Progenitor cell of endocrine pancreas (in vitro differentiated cells): ENCODE measurements around the gene ABHD17B. TPM values are rescaled to one million over a fixed set of nuclear protein-coding genes. Genes with fewer than 3 reads are reported as not detected.

ENCODE experiments used
- DNase-seq: peaks from one replicate; pipeline ENCODE4 v3.0.0; 2021; ENCODE audit warnings: low spot score; ENCODE audit not compliant: unreplicated experiment
- H3K27ac Mint-ChIP-seq: 2 replicates; pipeline ENCODE4 v1.8.0; 2021; ENCODE audit warnings: mild to moderate bottlenecking, moderate library complexity, mixed read lengths
- H3K27me3 Mint-ChIP-seq: 2 replicates; pipeline ENCODE4 v1.8.0; 2021; ENCODE audit warnings: mixed read lengths
- H3K36me3 Mint-ChIP-seq: 2 replicates; pipeline ENCODE4 v1.8.0; 2022; ENCODE audit warnings: mixed read lengths; ENCODE audit not compliant: insufficient read depth
- H3K4me1 Mint-ChIP-seq: 2 replicates; pipeline ENCODE4 v1.8.0; 2021; ENCODE audit warnings: low read depth, mixed read lengths
- H3K4me3 Mint-ChIP-seq: 2 replicates; pipeline ENCODE4 v1.8.0; 2021; ENCODE audit warnings: low read depth, mild to moderate bottlenecking, moderate library complexity, mixed read lengths
- H3K9me3 Mint-ChIP-seq: 2 replicates; pipeline ENCODE4 v1.8.0; 2021; ENCODE audit warnings: low read depth, mixed read lengths
- total RNA-seq: library from RNA; stranded (reverse); gene quantifications from 2 replicates; pipeline ENCODE4 v1.2.1, GENCODE V29; 2021
- TF ChIP-seq, protein P1 (sequence below): fragments of 200-600 bp; sonication (generic); IDR thresholded peaks from one replicate; pipeline ENCODE4 v1.5.0; 2021; ENCODE audit warnings: antibody characterized with exemption, mild to moderate bottlenecking; ENCODE audit not compliant: unreplicated experiment

ABHD17B gene
- total RNA-seq, 1 donor from 2014 or later: 38.3 TPM

DNA sequence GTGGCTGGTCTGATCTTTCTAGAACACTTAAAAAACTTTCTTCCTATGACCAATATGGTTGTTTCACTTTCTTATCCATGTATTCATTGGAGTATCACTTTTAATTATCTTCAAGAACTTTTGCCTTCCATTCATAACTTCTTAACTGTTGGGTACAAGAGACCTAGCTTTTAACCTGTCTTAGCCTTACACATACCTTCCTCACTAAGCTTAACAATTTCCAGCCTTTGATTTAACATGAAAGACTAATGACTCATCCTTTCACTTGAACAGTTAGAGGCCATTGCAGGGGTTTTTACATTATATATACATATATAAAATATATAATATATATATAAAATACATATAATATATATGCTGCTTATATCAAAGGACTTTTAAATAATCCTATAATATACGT, 57.9 kb downstream of the ABHD17B start:
- H3K9me3 Mint-ChIP-seq: peaks cover 10% of the 10 kb centered on the region
- H3K27me3 Mint-ChIP-seq: no peaks in the 10 kb centered on the region
- H3K4me3 Mint-ChIP-seq: no peak overlapping the region
- TF ChIP-seq, protein P1, sequence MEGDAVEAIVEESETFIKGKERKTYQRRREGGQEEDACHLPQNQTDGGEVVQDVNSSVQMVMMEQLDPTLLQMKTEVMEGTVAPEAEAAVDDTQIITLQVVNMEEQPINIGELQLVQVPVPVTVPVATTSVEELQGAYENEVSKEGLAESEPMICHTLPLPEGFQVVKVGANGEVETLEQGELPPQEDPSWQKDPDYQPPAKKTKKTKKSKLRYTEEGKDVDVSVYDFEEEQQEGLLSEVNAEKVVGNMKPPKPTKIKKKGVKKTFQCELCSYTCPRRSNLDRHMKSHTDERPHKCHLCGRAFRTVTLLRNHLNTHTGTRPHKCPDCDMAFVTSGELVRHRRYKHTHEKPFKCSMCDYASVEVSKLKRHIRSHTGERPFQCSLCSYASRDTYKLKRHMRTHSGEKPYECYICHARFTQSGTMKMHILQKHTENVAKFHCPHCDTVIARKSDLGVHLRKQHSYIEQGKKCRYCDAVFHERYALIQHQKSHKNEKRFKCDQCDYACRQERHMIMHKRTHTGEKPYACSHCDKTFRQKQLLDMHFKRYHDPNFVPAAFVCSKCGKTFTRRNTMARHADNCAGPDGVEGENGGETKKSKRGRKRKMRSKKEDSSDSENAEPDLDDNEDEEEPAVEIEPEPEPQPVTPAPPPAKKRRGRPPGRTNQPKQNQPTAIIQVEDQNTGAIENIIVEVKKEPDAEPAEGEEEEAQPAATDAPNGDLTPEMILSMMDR: no peak
- no peak for DNase-seq
- H3K4me1 Mint-ChIP-seq: no peaks in the 10 kb centered on the region
- H3K27ac Mint-ChIP-seq: no peak overlapping the region
- H3K36me3 Mint-ChIP-seq: peaks cover 7% of the 10 kb centered on the region

DNA sequence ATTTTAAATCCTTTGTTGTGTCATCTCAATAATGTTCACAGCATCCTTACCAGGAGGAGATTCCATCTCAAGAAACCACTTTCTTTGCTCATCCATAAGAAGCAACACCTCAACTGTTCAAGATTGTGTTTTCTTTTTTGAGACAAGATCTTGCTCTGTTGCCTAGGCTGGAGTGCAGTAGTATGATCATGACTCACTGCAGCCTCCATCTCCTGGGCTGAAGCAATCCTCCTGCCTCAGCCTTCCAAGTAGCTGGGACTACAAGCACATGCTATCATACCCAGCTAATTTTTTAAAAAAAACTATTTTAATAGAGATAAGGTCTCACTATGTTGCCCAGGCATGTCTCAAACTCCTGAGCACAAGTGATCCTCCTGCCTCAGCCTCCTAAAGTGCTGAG, 60.0 kb downstream of the ABHD17B start:
- Mint-ChIP-seq H3K36me3 (peaks cover 7% of the 10 kb centered on the region), H3K9me3 (peaks cover 10% of the 10 kb centered on the region), H3K27ac (no peak overlapping the region), H3K4me3 (no peak overlapping the region), H3K27me3 (no peaks in the 10 kb centered on the region), H3K4me1 (no peaks in the 10 kb centered on the region)
- TF ChIP-seq, protein P1: no peak
- no peak for DNase-seq

DNA sequence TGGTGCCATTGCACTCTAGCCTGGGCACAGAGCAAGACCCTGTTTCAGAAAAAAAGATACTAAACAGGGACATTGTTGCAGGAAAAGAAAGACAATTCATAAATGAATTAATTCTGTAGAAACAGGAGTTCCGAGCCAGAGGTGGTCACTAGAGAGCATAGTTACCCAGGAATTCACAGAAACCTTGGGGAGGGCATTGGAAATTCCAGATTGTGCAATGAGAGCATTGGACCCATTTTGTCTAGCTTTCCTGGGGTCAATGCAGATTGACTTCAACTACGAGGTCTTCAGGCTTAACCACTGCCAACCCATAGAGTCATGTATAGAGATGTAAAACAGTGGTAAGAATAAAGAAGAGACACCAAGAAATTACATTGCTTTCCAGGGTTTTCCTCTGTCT, 63.1 kb downstream of the ABHD17B start:
- peaks cover 5% of the 10 kb centered on the region for H3K36me3 Mint-ChIP-seq
- H3K4me1 Mint-ChIP-seq: no peaks in the 10 kb centered on the region
- H3K9me3 Mint-ChIP-seq: peaks cover 7% of the 10 kb centered on the region
- no peaks in the 10 kb centered on the region for H3K27me3 Mint-ChIP-seq
- no peak overlapping the region for H3K4me3 Mint-ChIP-seq
- TF ChIP-seq, protein P1: no peak
- DNase-seq: no peak
- no peak overlapping the region for H3K27ac Mint-ChIP-seq

DNA sequence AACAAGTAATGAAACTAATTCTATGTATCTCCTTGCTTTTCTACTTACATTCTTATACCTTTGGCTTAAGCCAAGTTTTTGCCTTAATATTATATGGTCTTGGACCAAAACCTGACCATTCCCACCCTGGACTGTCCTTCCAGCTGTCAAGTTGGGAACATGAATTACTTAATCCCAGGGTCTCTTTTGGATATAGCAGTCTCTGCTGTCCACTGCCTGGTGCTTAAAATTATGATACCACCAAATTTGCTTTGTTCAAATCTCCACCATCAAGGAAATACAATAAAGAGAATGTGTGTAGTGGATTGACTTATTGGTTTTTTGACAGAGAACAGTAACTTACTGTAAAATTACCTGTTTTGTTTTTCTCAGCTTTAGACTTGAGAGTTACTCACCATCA, 66.2 kb downstream of the ABHD17B start:
- peaks cover 3% of the 10 kb centered on the region for H3K36me3 Mint-ChIP-seq
- TF ChIP-seq, protein P1: no peak
- peaks cover 4% of the 10 kb centered on the region for H3K9me3 Mint-ChIP-seq
- no peak for DNase-seq
- no peak overlapping the region for H3K27ac Mint-ChIP-seq
- no peak overlapping the region for H3K4me3 Mint-ChIP-seq
- H3K4me1 Mint-ChIP-seq: no peaks in the 10 kb centered on the region
- no peaks in the 10 kb centered on the region for H3K27me3 Mint-ChIP-seq

DNA sequence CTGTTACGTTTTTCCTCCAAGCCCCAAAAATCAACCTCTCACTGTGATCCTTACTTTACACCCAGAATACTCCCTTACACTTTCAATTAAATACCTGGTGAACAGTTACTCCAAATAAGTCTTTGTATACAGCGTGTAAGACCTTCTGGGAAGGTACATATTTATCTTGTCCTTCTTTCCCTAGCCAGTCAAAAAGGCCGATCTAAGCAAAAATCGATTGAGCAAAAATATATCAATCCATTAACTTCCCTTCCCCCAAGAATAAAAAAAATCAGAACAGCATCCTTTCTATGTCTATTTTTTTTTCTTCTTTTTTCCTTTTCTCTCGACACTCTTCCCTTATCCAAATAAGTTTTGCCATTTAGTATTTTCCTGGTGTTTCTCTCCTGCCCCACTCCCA, 71.3 kb downstream of the ABHD17B start:
- no peaks in the 10 kb centered on the region for H3K4me1 Mint-ChIP-seq
- peak overlapping the region; percentile 44 for H3K27ac Mint-ChIP-seq
- peaks cover 12% of the 10 kb centered on the region for H3K9me3 Mint-ChIP-seq
- H3K36me3 Mint-ChIP-seq: peaks cover 3% of the 10 kb centered on the region
- DNase-seq: no peak
- H3K4me3 Mint-ChIP-seq: no peak overlapping the region
- TF ChIP-seq, protein P1: no peak
- H3K27me3 Mint-ChIP-seq: no peaks in the 10 kb centered on the region
